ENCODE measurements around the gene SLC50A1.

GRCh38 chr1:155127105-155127966, 8.3 kb upstream of the SLC50A1 start, which contains the start of gene EFNA1:
- TF ChIP-seq MAX (CRISPR knock-in tag; IDR thresholded peaks at IDR 0.05) (no peak; the same call in 1 of the 2 replicates), SMAD4 (CRISPR knock-in tag; conservative IDR thresholded peaks at IDR 0.05) (no peak), ARHGAP35 (IDR thresholded peaks at IDR 0.05; ENCODE audit: partially characterized antibody) (no peak), CTCF (IDR thresholded peaks at IDR 0.05 in 2 of 3, conservative IDR thresholded peaks at IDR 0.05 in 1 of 3; ENCODE audit: insufficient read depth in 2 of 3, low read depth in 1 of 3, low read length in 3 of 3) (no peak), TBP (optimal IDR thresholded peaks at IDR 0.05; ENCODE audit: low read depth, low read length) (peak; percentile 12), NFE2 (IDR thresholded peaks at IDR 0.05; ENCODE audit: low read depth) (no peak), CUX1 (CRISPR knock-in tag; IDR thresholded peaks at IDR 0.05) (no peak), FOXP4 (CRISPR knock-in tag; IDR thresholded peaks at IDR 0.05; ENCODE audit: borderline replicate concordance) (no peak), ELK1 (CRISPR knock-in tag; IDR thresholded peaks at IDR 0.05) (no peak)

Measured in K562 (cell line).